GM19025 (cell line): Measurements from ENCODE around the gene C2CD4D.
"Not testable (repeated sequence)": the region's sequence is repeated elsewhere in the genome, so short reads cannot be mapped to it uniquely, and the experiment has no call there.

Source experiments
- ATAC-seq: cut with Tn5 transposase; IDR thresholded peaks from one replicate; pipeline ENCODE4 v1.9.1; 2021; ENCODE audit warnings: mild to moderate bottlenecking, low read depth, moderate library complexity; ENCODE audit not compliant: unreplicated experiment

Gene C2CD4D

DNA sequence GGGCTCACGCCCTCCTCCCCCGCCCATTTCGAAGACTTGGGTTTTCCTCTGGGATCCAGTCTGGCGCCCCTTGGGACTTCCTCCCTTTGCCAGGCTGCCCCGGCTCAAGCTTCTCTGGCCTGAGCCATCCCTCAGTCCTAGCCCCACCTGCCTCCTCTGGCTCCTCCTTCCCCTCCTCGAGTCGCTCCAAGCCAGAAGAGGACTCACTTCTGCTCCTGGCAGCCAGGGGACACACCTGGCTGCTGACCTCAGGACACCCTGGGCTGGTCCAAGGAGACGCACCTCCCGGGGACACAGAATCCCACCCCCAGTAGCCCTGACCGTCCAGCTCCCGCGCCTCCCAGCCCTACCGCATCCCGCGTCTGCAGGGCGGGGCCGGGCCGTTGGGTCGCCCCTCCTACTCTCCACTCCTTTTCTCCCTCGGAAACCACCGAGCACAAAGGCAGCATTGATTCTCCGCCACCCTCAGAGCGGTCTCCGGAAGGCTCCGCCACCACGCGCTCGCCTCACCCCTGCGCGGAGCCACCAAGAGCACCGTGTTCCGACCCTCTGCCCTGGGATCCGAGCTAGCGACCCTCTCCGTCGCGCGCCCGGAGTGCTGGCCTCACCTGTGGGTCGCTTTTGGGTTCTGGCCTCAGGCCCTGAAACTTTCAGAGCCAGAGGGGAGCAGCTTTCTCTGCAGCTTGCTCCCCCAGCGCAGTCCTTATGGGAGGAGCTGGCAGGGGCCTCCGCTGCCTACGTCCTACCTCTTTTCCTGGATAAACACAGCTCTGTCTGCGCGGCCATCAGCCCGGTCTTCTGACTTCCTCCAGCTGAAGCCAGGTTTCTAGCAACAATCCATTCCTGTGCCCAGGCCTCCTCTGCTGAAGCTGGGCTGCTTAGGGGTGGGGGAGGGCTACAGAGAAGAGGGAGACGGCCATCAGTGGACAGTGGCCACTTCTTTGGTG is at the start of gene C2CD4D:
Gene C2CD4D, minus strand, starts transcription at position 364 of the 947 bp plus-strand sequence. CDS start 831 bp downstream, outside the sequence.
- no peak for ATAC-seq

DNA sequence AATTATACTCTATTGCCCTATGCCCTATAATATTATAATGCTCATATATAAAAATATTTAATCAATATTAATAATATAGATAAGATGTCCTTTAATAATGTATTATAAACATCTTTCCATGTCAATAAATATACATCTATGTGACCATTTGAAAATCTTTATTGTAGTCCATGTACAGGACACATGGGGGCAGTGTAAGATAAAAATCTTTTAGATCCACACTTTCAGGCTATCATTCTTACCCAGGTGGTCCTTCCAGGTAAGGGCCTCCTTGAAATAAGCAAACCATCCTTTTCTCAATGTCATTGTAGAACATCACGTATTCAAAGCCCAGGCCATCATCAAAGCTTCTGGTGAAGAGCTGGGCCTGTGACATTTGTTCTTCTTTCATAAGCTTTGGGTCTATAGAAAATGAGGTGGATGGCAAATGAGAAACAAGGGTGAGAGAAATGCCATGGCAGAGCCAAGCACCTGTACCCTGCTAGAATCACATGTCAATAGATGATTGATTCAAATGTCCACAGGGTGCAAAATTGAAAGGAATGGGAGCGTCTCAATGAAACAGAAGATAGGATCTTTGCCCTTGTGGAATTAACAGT is 49.5 kb upstream of the C2CD4D start:
- no peak for ATAC-seq

DNA sequence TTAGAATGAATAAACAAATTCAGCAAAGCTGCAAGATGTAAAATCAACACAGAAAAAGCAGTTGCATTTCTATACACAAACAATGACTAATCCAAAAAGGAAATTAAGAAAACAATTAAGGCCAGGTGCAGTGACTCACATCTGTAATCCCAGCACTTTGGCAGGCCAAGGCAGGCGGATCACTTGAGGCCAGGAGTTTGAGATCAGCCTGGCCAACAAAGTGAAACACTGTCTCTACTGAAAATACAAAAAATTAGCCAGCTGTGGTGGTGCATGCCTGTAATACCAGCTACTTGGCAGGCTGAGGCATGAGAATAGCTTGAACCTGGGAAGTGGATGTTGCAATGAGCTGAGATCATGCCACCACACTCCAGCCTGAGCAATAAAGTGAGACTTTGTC is 47.4 kb upstream of the C2CD4D start:
- no peak for ATAC-seq

DNA sequence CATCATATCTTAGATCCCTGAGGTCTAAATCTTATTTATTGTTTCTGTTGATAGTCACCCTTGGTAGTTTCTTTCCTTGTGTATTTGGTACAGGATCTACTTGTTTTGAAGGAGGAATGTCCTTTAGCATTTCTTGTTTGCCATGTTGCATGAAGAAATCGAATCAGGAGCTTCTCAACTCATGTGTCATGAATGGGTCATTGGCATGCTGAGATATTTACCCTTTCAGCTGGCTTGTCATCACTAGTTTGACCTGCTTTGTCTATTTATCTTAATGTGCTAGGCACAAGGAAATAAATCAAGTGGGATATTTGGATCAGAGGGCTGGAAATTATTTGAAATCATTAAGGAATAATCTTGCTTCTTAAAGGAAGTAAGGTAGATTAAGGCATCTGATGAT is 45.9 kb upstream of the C2CD4D start:
- ATAC-seq, result no peak

DNA sequence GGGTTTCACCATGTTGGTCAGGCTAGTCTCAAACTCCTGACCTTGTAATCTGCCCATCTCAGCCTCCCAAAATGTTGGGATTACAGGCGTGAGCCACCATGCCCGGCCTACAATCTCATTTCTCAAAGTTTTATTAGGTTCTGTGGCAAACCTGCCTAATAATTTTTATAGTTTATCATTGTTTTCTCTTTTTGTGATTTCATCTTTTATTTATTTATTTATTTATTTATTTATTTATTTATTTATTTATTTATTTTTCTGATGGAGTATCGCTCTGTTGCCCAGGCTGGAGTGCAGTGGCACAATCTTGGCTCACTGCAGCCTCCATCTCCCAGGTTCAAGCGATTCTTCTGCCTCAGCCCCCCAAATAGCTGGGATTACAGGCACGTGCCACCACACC is 45.3 kb upstream of the C2CD4D start:
- not testable (repeated sequence) for ATAC-seq

DNA sequence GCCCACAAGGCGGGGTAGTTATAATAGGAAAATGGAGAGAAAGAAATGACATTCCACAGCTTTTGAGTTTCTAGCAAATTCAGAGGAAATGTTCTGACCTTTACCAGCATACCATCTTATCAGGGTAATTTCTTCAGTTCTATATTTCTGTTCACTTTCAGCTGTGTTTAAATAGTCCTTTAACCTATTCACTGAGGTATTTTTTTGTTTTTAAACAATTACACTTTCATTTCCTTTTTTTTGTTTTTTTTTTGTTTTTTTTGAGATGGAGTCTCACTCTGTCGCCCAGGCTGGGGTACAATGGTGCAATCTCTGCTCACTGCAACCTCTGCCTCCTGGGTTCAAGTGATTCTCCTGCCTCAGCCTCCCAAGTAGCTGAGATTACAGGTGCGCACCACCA is 44.8 kb upstream of the C2CD4D start:
- not testable (repeated sequence) for ATAC-seq

DNA sequence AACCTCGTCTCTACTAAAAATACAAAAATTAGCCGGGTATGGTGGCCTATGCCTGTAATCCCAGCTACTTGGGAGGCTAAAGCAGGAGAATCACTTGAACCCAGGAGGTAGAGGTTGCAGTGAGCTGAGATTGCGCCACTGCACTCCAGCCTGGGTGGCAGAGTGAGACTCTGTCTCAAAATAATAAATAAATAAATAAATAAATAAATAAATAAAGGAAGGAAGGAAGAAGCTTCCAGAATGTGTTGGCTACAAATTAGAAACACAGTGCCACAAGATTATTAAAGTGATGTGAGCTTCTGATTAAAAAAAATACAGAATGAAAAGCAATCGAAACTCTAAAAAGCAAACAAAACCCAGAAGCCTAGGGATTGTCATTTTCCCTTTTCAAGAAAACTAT is 44.3 kb upstream of the C2CD4D start:
- not testable (repeated sequence) for ATAC-seq

DNA sequence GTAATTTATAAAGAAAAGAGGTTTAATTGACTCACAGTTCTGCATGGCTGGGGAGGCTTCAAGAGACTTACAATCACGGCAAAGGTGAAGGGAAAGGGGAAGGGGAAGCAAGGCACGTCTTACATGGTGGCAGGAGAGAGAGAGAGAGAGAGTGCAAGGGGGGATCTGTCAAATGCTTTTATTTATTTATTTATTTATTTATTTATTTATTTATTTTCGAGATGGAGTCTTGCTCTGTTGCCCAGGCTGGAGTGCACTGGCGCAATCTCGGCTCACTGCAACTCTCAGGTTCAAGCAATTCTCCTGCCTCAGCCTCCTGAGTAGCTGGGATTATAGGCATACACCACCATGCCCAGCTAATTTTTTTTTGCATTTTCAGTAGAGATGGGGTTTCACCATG is 43.3 kb upstream of the C2CD4D start:
- not testable (repeated sequence) for ATAC-seq

DNA sequence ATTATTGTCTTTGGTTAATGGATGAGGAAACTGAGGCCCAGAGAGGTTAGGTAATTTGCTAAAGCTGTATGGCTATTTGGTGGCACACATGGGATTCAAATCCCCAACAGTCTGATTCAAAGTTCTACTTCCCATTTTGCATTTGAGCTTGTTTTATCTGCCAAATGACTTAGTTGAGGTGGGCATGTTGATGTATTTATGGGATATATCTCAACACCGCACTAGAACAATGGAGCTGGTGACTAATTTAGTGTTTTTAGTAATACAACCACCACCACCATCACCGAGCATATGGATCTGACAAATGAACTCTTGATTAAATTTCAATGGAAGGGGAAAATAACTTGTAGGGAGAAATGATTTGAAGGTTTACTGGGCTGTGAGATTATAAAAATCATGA is 42.8 kb upstream of the C2CD4D start:
- ATAC-seq, result no peak

DNA sequence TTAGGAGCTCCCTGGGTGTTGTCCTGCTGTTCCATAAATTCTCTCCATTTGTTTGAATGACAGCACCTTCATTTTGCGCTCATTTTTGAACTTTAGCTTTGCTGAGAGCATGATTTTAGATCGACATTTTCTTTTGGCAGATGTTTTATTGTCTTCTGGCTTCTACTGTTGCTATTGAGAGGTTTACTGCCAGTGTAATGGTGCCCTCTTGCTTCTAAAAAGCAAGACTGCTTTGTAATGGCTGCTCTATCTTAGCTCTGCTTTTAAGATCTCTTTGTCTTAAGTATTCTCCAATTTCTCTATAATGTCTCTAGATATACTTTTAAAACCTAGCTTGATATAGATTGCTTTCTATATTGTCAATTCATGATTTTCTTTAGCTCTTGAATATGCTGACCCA is 41.9 kb upstream of the C2CD4D start:
- ATAC-seq, result no peak

DNA sequence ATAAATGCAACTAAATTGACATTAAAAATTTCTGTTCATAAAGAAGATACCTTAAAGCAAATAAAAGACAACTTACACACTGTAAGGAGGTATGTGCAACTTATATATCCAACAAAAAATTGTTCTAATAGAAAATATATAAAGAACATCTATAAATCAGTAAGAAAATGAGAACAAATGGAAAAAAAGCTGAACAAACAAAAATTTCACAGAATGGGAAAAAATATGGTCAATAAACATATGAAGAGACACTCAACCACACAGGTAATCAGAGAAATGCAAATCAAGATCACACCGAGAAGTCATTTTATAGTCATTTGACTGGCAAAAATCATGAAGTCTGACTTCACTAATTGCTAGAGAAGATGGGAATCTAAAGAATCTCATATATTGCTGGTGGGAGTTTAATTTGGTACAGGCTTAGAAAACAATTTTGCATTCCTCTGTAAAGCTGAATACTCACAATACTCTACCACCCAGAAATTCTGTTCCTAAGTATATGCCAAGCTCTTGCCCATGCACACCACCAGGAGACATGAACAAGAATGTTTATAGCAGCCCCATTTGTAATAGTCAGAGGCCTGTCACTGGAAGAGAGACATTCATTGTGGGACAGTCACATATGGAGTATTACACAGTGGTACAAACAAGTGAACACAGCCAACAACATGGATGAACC is 35.9 kb upstream of the C2CD4D start:
- ATAC-seq, result no peak

DNA sequence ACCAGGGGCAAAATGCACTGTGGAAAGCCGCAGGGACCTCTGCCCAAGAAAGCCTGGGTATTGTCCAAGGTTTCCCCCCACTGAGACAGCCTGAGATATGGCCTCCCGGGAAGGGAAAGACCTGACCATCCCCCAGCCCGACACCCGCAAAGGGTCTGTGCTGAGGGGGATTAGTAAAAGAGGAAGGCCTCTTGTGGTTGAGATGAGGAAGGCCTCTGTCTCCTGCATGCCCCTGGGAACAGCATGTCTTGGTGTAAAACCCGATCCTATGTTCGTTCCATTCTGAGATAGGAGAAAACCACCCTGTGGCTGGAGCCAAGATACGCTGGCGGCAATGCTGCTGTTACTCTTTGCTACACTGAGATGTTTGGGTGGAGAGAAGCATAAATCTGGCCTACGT is 33.2 kb upstream of the C2CD4D start:
- not testable (repeated sequence) for ATAC-seq

DNA sequence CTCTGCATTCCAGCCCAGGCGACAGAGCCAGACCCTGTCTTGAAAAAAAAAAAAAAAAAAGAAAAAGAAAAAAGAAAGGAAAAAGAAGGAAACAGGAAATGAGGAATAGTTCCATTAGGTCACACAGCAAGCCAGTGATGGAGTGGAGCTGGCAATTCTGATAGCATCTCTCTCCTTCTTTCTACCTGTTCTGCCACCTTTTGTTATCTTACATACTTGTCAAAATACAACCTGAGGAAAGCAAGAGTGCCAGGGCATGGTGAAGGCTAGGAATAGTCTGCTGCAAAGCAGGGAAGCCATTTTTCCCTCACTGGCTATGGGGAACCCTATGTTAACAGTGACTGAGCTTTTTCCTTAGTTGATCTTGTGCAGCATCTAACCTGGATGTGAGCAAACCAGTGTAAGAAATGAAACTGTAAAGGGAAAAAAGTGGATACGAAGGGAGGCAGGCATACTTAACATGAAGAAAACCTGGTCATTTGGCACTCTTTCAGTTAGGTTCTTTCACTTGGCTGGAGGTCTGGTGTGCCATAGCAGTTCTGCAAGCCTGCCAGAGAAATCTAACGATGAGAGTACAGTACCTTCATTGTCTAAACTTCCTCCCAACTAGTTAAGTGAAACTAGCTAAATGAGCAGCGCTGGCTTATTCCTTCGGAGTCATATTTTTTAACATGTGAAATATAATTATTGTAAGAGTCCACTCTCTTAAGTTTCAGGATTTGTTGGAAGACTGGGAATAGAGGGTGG is 31.8 kb upstream of the C2CD4D start:
- no peak for ATAC-seq

DNA sequence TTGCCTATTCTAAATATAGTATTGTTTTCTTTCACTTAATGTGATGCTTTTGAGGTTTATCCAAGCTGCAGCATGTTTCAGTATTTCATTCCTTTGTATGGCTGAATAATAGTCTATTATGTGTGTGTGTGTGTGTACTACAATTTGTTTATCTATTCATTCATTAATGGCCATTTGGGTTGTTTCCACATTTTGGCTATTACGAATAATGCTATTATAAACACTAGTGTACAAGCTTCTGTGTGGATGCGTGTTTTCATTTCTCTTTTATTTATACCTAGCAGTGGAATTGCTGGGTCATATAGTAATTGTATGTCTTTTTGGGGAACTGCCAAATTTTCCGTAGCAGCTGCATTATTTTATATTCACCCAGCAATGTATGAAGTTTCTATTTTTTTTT is 28.9 kb upstream of the C2CD4D start:
- ATAC-seq, result no peak

DNA sequence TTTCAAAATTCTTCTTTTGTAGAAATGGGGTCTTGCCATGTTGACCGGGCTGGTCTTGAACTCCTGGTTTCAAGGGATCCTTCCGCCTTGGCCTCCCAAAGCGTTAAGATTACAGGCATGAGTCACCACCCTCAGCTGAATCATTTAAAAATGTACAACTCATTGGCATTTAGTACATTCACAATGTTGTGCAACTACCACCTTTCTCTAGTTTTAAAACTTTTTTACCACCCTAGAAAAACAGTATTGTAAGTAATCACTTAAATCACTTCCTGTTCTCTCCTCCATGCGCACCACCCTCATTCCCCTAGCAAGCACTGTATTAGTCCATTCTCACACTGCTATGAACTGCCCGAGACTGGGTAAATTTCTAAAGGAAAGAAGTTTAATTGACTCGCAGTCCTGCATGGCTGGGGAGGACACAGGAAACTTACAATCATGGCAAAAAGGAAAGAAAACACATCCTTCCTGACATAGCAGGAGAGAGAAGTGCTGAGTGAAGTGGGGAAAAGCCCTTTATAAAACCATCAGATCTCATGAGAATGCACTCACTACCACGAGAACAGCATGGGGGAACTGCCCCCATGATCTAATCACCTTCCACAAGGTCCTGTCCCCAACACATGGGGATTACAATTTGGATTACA is 28.3 kb upstream of the C2CD4D start:
- no peak for ATAC-seq

DNA sequence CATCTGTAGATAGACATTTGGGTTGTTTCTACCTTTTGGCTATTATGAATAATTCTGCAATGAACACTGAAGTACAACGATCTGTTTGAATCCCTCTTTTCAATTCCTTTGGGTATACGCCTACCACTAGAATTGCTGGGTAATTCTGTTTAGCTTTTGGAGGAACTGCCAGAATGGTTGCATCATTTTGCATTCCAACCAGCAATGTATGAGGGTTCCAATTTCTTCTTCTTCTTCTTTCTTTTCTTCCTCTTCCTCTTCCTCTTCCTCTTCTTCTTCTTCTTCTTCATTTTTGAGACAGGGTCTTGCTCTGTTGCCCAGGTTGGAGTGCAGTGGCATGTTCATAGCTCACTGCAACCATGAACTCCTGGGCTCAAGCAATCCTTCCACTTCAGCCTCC is 27.7 kb upstream of the C2CD4D start:
- no peak for ATAC-seq

DNA sequence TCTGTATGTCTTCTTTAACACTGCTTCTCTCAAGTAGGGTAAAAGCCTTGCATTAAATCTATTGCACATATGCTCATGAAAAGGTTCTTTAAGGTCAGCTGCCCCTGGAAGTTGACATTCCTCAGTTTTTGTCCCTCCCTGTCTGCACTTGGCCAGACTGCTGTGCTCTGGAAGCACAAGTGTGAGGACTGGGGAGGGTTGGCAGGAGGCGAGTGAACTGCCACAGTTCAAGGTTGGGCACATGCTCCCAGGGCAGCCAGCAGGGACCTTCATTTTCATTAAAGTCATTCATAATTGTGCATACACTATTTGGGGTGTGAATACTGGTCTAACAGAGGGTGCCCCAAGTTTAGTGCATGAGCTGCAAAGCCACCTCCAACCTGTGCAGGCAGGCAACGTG is 24.8 kb upstream of the C2CD4D start:
- ATAC-seq, result no peak

DNA sequence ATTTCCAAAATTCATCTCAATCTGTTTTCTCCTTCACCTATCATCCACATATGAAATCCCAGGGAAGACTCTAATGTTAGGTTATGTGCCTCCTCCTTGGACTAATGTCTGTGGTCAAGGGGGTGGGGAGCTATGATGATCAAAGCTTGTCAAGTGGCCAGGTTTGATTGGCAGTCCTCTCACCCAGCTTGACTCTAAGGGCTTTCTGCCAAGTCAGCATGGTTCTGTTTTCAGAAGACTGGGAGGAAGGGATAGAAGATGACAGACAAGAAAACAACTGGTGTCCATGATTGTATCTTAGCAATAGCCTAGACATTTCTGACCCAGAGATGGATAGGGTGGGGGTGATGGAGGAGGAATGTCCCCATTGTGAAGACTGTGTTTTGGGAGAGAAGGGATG is 23.0 kb upstream of the C2CD4D start:
- no peak for ATAC-seq

DNA sequence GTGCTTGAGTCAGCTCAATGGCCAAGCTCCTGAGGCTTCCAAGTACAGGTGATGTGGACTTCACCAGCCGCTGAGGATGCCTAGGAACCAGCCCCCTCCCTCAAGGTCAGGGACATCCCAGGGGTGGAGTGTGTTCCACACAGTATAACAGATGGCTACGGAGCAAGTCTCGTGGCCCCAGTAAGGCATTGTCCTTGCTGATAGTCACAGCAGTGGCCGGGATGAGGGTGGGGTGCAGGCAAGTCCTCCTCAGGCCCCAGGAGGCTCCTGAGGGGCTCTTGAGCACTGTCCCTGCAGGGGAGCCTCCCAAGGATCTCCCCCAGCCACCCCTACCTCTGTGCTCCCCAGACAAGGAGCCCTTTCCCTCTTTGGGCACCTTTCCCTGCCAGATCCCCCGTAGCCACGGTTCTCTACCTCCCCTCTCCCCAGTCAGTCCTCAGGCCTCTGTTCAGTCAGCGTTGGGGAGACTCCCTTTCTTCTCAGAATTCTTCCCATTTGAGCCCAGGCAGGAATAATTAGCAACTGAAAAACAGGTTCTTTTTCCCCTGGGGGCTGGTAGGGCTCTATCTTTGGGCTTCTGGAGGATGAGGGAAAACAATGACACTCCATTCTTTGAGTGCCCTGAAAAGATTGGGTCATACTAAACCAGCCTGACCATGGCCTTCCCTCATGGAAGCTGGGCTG is 21.0 kb upstream of the C2CD4D start:
- ATAC-seq, result no peak

DNA sequence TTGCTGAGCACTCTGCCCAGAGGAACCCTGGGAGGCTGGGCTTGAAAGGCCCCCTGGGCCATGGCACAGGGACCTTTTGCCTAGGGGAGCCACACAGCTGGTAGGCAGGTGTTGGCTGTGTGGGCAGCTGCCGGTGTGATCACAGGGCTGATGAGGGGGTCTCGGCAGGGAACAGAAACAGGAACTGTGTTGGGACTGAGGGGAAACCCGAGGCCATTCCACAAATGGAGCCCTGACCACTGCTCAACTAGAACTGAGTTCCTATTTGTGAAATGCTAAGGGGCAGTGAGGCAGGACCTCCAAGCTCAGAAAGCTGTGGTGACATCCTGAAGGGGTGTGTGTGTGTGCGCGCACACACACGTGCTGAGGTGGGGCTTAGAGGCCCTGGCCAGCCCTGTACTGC is 20.3 kb upstream of the C2CD4D start:
- no peak for ATAC-seq
